Measurements from ENCODE around the gene TMEM163. TPM values are rescaled to one million over a fixed set of nuclear protein-coding genes. Genes with fewer than 3 reads are reported as not detected.

TMEM163 gene
- total and polyA plus RNA-seq, 2 of the 13 experiments (the other 11 are each of a cell fraction or from before 2014, with no cell fraction given), result 0.05 TPM; not detected in 1

DNA sequence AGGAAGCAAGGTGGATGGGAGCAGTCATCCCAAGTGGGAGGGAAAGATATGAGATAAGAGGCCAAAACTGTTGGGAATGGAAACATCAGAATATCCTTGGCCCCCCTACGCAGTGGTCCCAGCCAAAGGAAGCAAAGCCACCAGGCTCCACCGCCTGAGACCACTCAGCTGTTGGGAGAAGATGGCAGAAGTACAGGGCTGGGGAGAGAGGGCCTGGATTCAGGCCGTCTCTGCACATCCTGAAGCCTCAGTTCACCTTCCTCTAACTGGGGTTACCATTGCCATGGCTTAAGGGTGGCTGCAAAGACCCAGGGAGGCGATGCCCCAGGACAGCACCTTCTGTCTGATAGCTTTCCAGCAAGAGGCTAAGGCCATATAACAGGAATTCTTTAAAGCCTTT is 271.1 kb downstream of the TMEM163 start:
- TF ChIP-seq HNRNPLL (IDR thresholded peaks at IDR 0.05; ENCODE audit: low read depth, low read length, poor library complexity, severe bottlenecking), result no peak
- no peak for TF ChIP-seq ZBTB10 (CRISPR knock-in tag; IDR thresholded peaks at IDR 0.05; ENCODE audit: borderline replicate concordance)
- peak; percentile 53 for TF ChIP-seq AGO2 (optimal IDR thresholded peaks at IDR 0.05; ENCODE audit: low read depth, low read length)
- peak; percentile 92 for TF ChIP-seq RBM22 (optimal IDR thresholded peaks at IDR 0.05; ENCODE audit: low read length)
- 95% methylated on average over 4 of the region's 4 CpGs for WGBS (ENCODE audit: low lambda C conversion rate)
- ChIA-PET CTCF (ENCODE audit: low intra/inter-chr PET ratio, low total read pairs) (no interaction called here), POLR2A (no interaction called here)
- Histone ChIP-seq H3K4me3 (replicated peaks in 1 of 3; ENCODE audit: insufficient read depth in 1 of 3, low read depth in 2 of 3, low read length in 3 of 3) (no peak overlapping the region), H3K27ac (ENCODE audit: extremely low read length, insufficient read depth, low read length) (no peak overlapping the region), H3K4me2 (ENCODE audit: low read depth, low read length) (no peak overlapping the region), H4K20me1 (ENCODE audit: insufficient read depth, low read length) (peaks cover 6% of the 10 kb centered on the region; the same call in 1 of the 2 replicates), H3K36me3 (replicated peaks in 1 of 2; ENCODE audit: control insufficient read depth in 1 of 2, insufficient read depth in 2 of 2, low read length in 2 of 2) (peaks cover 58 to 93% of the 10 kb centered on the region in 2 experiments), H3K9ac (ENCODE audit: insufficient read depth, low read depth, low read length) (no peak overlapping the region), H2AFZ (ENCODE audit: low read length) (no peak overlapping the region), H3K79me2 (ENCODE audit: insufficient read depth, low read length) (peaks cover 5% of the 10 kb centered on the region), H3K27me3 (ENCODE audit: control insufficient read depth in 1 of 2, insufficient read depth in 2 of 2, low read length in 2 of 2) (no peaks in the 10 kb centered on the region), H3K4me1 (ENCODE audit: insufficient read depth, low read length) (peaks cover 40% of the 10 kb centered on the region), H3K9me3 (ENCODE audit: low read length) (no peaks in the 10 kb centered on the region)
- intact Hi-C loops (cut with micrococcal nuclease; ENCODE audit: unreplicated experiment) (no loop called here), in situ Hi-C loops (cut with HindIII; ENCODE audit: extremely low pct_ligation_motif_present, low pct_unique_long_range_greater_than_20kb) (no loop called here)
- DNase-seq (ENCODE audit: low spot score), result no peak
- ATAC-seq, result no peak
- no peak for FAIRE-seq
- no TSS peak for BruUV-seq (replicated peaks)

DNA sequence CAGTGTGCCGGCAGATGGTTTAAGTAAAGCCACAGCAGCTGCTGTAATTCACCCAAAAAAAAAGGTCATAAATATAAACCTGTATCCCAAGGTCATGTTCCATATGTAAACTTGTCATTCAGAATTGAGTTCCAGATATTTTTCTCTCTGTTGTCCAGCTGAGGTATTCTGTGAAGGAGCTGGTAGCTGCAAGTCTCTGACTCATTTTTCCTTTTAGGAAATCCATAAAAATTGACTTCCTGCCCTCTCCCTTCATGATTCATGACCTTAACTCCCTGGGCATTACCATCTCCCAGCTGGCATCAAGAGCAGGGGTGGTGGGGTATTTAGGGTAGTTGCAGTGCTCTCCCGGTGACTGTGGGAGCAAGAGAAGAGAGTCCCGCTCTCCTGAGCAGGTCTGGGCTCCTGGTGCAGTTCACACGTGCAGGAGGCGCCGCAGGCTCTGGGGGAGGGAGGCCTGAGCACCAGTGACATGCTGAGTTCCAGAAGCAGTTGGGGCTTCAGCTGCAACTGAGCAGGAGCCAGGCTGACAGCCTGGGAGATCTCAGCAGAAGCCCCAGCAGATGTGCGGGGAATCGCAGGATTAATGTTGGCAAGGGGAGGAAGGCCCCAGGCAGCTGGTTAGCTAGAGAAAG is 272.3 kb downstream of the TMEM163 start:
- no peak overlapping the region for H3K4me3 ChIP-seq (replicated peaks in 1 of 3; ENCODE audit: insufficient read depth in 1 of 3, low read depth in 2 of 3, low read length in 3 of 3)
- in situ Hi-C loops (cut with HindIII; ENCODE audit: extremely low pct_ligation_motif_present, low pct_unique_long_range_greater_than_20kb), result no loop called here
- H3K4me2 ChIP-seq (ENCODE audit: low read depth, low read length), result no peak overlapping the region
- H3K79me2 ChIP-seq (ENCODE audit: insufficient read depth, low read length), result peaks cover 11% of the 10 kb centered on the region
- no peak overlapping the region for H3K27ac ChIP-seq (ENCODE audit: extremely low read length, insufficient read depth, low read length)
- peaks cover 40% of the 10 kb centered on the region for H3K4me1 ChIP-seq (ENCODE audit: insufficient read depth, low read length)
- peaks cover 66 to 95% of the 10 kb centered on the region in 2 experiments for H3K36me3 ChIP-seq (replicated peaks in 1 of 2; ENCODE audit: control insufficient read depth in 1 of 2, insufficient read depth in 2 of 2, low read length in 2 of 2)
- FAIRE-seq, result no peak
- no peak overlapping the region for H2AFZ ChIP-seq (ENCODE audit: low read length)
- no peaks in the 10 kb centered on the region for H3K9me3 ChIP-seq (ENCODE audit: low read length)
- H3K27me3 ChIP-seq (ENCODE audit: control insufficient read depth in 1 of 2, insufficient read depth in 2 of 2, low read length in 2 of 2), result no peaks in the 10 kb centered on the region
- no peak for ATAC-seq
- no peak for TF ChIP-seq NR3C1 (CRISPR knock-in tag; IDR thresholded peaks at IDR 0.05)
- TF ChIP-seq RBM22 (optimal IDR thresholded peaks at IDR 0.05; ENCODE audit: low read length), result peak; percentile 77
- no peak for TF ChIP-seq HNF4G (IDR thresholded peaks at IDR 0.05; ENCODE audit: borderline replicate concordance, low read depth, low read length)
- TF ChIP-seq HNF4G (CRISPR knock-in tag; IDR thresholded peaks at IDR 0.05; ENCODE audit: borderline replicate concordance, low read depth), result no peak
- H4K20me1 ChIP-seq (ENCODE audit: insufficient read depth, low read length), result peaks cover 6% of the 10 kb centered on the region; the same call in 1 of the 2 replicates
- BruUV-seq (replicated peaks), result no TSS peak
- ChIA-PET POLR2A (interaction anchor here (1.0 kb wide), 1 partner anchor 14 kb away, joined by 4 read pairs; no protein-coding TSS in a partner anchor), CTCF (ENCODE audit: low intra/inter-chr PET ratio, low total read pairs) (no interaction called here)
- 96% methylated on average over 8 of the region's 8 CpGs for WGBS (ENCODE audit: low lambda C conversion rate)
- DNase-seq (ENCODE audit: low spot score), result no peak
- intact Hi-C loops (cut with micrococcal nuclease; ENCODE audit: unreplicated experiment), result no loop called here
- H3K9ac ChIP-seq (ENCODE audit: insufficient read depth, low read depth, low read length), result no peak overlapping the region

Data from HepG2 (cell line).